Measurements from ENCODE around the gene TMEM88. TPM values are rescaled to one million over a fixed set of nuclear protein-coding genes. Genes with fewer than 3 reads are reported as not detected.
A peak's percentile ranks its signal among the peaks of the same experiment; 100 is the strongest.

TMEM88 gene
- total and polyA plus RNA-seq, 2 of the 8 experiments (the other 6 are each of a cell fraction or from before 2014, with no cell fraction given), result 0.69 to 8.8 TPM

DNA sequence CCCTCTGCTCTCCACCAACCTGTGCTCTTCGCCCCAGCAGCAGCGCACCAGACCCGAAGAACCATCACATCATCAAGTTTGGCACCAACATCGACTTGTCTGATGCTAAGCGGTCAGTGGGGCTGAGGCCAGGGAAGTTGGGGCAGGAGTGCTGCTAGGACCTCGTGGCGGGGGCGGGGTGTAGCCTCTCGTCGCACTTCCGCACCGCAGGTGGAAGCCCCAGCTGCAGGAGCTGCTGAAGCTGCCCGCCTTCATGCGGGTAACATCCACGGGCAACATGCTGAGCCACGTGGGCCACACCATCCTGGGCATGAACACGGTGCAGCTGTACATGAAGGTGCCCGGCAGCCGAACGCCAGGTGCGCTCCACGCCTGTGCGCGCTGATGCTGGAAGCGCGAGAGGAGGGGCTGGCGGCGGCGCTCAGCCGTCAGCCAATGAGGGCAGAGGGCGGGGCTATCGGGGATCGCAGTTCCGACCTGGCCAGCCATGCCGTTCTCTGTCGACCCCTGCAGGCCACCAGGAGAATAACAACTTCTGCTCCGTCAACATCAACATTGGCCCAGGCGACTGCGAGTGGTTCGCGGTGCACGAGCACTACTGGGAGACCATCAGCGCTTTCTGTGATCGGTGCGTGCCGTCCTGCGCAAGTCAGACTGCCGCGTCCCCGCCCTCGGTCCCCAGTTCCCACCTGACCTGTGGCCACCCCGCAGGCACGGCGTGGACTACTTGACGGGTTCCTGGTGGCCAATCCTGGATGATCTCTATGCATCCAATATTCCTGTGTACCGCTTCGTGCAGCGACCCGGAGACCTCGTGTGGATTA, 3.2 kb upstream of the TMEM88 start (continued):
- TF ChIP-seq, protein P1, sequence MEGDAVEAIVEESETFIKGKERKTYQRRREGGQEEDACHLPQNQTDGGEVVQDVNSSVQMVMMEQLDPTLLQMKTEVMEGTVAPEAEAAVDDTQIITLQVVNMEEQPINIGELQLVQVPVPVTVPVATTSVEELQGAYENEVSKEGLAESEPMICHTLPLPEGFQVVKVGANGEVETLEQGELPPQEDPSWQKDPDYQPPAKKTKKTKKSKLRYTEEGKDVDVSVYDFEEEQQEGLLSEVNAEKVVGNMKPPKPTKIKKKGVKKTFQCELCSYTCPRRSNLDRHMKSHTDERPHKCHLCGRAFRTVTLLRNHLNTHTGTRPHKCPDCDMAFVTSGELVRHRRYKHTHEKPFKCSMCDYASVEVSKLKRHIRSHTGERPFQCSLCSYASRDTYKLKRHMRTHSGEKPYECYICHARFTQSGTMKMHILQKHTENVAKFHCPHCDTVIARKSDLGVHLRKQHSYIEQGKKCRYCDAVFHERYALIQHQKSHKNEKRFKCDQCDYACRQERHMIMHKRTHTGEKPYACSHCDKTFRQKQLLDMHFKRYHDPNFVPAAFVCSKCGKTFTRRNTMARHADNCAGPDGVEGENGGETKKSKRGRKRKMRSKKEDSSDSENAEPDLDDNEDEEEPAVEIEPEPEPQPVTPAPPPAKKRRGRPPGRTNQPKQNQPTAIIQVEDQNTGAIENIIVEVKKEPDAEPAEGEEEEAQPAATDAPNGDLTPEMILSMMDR (IDR thresholded peaks at IDR 0.05; ENCODE audit: control extremely low read depth in 1 of 3, insufficient read depth in 1 of 3, low read depth in 1 of 3, low read length in 3 of 3), result peak; percentile 89 to 96 (median 96)
- peak; percentile 34 for TF ChIP-seq ASH2L (IDR thresholded peaks at IDR 0.05; ENCODE audit: low read length)
- no peak for TF ChIP-seq SP4 (IDR thresholded peaks at IDR 0.05; ENCODE audit: low read length)
- TF ChIP-seq CTBP2 (IDR thresholded peaks at IDR 0.05; ENCODE audit: borderline replicate concordance, insufficient read depth, insufficient read length, low read length), result no peak
- TF ChIP-seq EGR1 (IDR thresholded peaks at IDR 0.05; ENCODE audit: borderline replicate concordance, low read depth, low read length), result no peak
- TF ChIP-seq RXRA (IDR thresholded peaks at IDR 0.05; ENCODE audit: insufficient read depth, low read depth, low read length), result no peak
- 0 out of 2 replicates have a peak, but pooled peaks have one; percentile 7 for TF ChIP-seq YY1 (IDR thresholded peaks at IDR 0.05; ENCODE audit: low read depth, low read length)
- no peak for TF ChIP-seq CHD1 (IDR thresholded peaks at IDR 0.05; ENCODE audit: low read depth, low read length)
- no peak for TF ChIP-seq BRCA1 (IDR thresholded peaks at IDR 0.05; ENCODE audit: low read depth, low read length)
